SK-N-SH treated with all-trans-retinoic acid at 6 μM for 48 hours (cell line): ENCODE results near the gene FOSL1.

Experiments used
- CREB5 ChIP-seq: fragments of 250-450 bp; sonication (Bioruptor Pico); IDR thresholded peaks from 2 replicates; pipeline ENCODE4 v1.5.1; 2020; ENCODE audit warnings: low read depth, mild to moderate bottlenecking, moderate library complexity
- CSRNP3 ChIP-seq: fragments of 250-450 bp; sonication (Bioruptor Pico); IDR thresholded peaks from 2 replicates; pipeline ENCODE4 v1.5.1; 2021; ENCODE audit warnings: mild to moderate bottlenecking, moderate library complexity
- SNAI2 ChIP-seq: fragments of 250-450 bp; sonication (Bioruptor Pico); IDR thresholded peaks from 2 replicates; pipeline ENCODE4 v1.5.0; 2020; ENCODE audit warnings: mild to moderate bottlenecking, moderate library complexity
- TOX ChIP-seq: fragments of 250-450 bp; sonication (Bioruptor Pico); IDR thresholded peaks from 2 replicates; pipeline ENCODE4 v1.8.0; 2021; ENCODE audit warnings: mild to moderate bottlenecking, moderate library complexity, borderline replicate concordance
- ZNF565 ChIP-seq: fragments of 450-650 bp; formaldehyde crosslinking; conservative IDR thresholded peaks from 2 replicates; pipeline ENCODE4 v1.5.0; 2020; ENCODE audit warnings: low read depth, mild to moderate bottlenecking, moderate library complexity
- ZNF8 ChIP-seq: fragments of 450-650 bp; formaldehyde crosslinking; IDR thresholded peaks from 2 replicates; pipeline ENCODE4 v1.5.0; 2020; ENCODE audit warnings: mild to moderate bottlenecking, moderate library complexity

GRCh38 chr11:65907878-65908277, 7.7 kb upstream of the FOSL1 start:
- TF ChIP-seq SNAI2 (CRISPR knock-in tag) (no peak), ZNF565 (CRISPR knock-in tag) (no peak), TOX (CRISPR knock-in tag) (no peak), ZNF8 (CRISPR knock-in tag) (no peak), CSRNP3 (CRISPR knock-in tag) (no peak), CREB5 (CRISPR knock-in tag) (no peak)
